MM.1S (cell line): ENCODE results near the gene TMED6.

ENCODE experiments used
- CTCF ChIP-seq: fragments of 300-600 bp; sonication (generic); IDR thresholded peaks from 2 replicates; pipeline ENCODE4 v1.5.1; 2016; ENCODE audit warnings: antibody characterized with exemption, low read length, mixed read lengths
- EZH2 ChIP-seq: fragments of 300-600 bp; sonication (generic); optimal IDR thresholded peaks from 2 replicates; pipeline ENCODE3; 2017; ENCODE audit warnings: low read depth, mild to moderate bottlenecking, antibody characterized with exemption, low read length, mixed read lengths

DNA sequence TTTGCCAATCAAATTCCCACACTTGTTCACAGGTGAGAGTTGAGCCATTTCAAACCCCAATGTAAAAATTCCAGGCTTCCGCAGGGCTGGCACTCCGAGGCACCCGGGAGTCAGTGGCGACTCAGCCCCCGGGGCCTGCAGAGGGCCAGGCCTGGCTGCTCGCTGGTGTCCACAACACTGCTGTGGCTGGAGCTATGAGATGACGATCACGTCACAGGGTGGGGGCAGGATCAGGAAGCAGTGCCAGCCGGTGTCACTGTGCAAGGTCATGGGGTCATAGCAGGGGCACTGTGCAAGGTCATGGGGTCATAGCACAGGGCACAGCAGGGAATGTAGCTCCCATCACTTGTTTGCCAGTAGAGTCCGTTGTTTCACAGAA lies 32.7 kb downstream of the TMED6 start:
- TF ChIP-seq EZH2, result no peak
- no peak for TF ChIP-seq CTCF
